ENCODE data around the gene MYO7B. TPM values are rescaled to one million over a fixed set of nuclear protein-coding genes. Genes with fewer than 3 reads are reported as not detected.

Gene MYO7B
- total RNA-seq, 1 donor: under 0.01 TPM

- no peak overlapping the region for H3K4me3 ChIP-seq (ENCODE audit: insufficient read depth, low read length)
- H3K36me3 ChIP-seq (ENCODE audit: insufficient read depth, low read length): no peaks in the 10 kb centered on the region
- H2AFZ ChIP-seq (ENCODE audit: low read length): no peak overlapping the region
- peak overlapping the region; percentile 68 for H3K27ac ChIP-seq (ENCODE audit: low read depth, low read length)
- no peaks in the 10 kb centered on the region for H3K79me2 ChIP-seq (ENCODE audit: insufficient read depth, low read length)
- no peaks in the 10 kb centered on the region for H3K27me3 ChIP-seq (ENCODE audit: insufficient read depth, low read length)
- no peaks in the 10 kb centered on the region for H4K20me1 ChIP-seq (ENCODE audit: insufficient read depth, low read length)
- peak overlapping the region; percentile 33 for H3K4me2 ChIP-seq (ENCODE audit: insufficient read depth, low read length)
- DNase-seq (ENCODE audit: insufficient read length, low spot score, missing footprints): peak; percentile 82
- no peaks in the 10 kb centered on the region for H3K9me3 ChIP-seq (ENCODE audit: low read depth, low read length)
- no peak for TF ChIP-seq CTCF (IDR thresholded peaks at IDR 0.05; ENCODE audit: extremely low read depth, low read depth, low read length)
- H3K4me1 ChIP-seq (ENCODE audit: insufficient read depth, low read length): peaks cover 11% of the 10 kb centered on the region
Measured at GRCh38 chr2:127637236-127637630, 101.8 kb downstream of the MYO7B start.

- H3K36me3 ChIP-seq (ENCODE audit: insufficient read depth, low read length): no peaks in the 10 kb centered on the region
Measured at GRCh38 chr2:127637725-127638252, 102.3 kb downstream of the MYO7B start.

GRCh38 chr2:127638361-127639110, 103.1 kb downstream of the MYO7B start:
- Histone ChIP-seq H2AFZ (ENCODE audit: low read length) (no peak overlapping the region), H4K20me1 (ENCODE audit: insufficient read depth, low read length) (no peaks in the 10 kb centered on the region), H3K4me1 (ENCODE audit: insufficient read depth, low read length) (peaks cover 11% of the 10 kb centered on the region), H3K4me3 (ENCODE audit: insufficient read depth, low read length) (no peak overlapping the region), H3K4me2 (ENCODE audit: insufficient read depth, low read length) (no peak overlapping the region), H3K9me3 (ENCODE audit: low read depth, low read length) (no peaks in the 10 kb centered on the region), H3K79me2 (ENCODE audit: insufficient read depth, low read length) (no peaks in the 10 kb centered on the region), H3K27me3 (ENCODE audit: insufficient read depth, low read length) (no peaks in the 10 kb centered on the region), H3K36me3 (ENCODE audit: insufficient read depth, low read length) (no peaks in the 10 kb centered on the region), H3K27ac (ENCODE audit: low read depth, low read length) (peak overlapping the region; percentile 68)
- no peak for DNase-seq (ENCODE audit: insufficient read length, low spot score, missing footprints)
- TF ChIP-seq CTCF (IDR thresholded peaks at IDR 0.05; ENCODE audit: extremely low read depth, low read depth, low read length): no peak

More at GRCh38 chr2:127637725-127638252, 102.3 kb downstream of the MYO7B start:
- Histone ChIP-seq H3K27ac (ENCODE audit: low read depth, low read length) (peak overlapping the region; percentile 68), H3K4me3 (ENCODE audit: insufficient read depth, low read length) (peak overlapping the region; percentile 22), H2AFZ (ENCODE audit: low read length) (peak overlapping the region; percentile 77), H3K27me3 (ENCODE audit: insufficient read depth, low read length) (no peaks in the 10 kb centered on the region), H4K20me1 (ENCODE audit: insufficient read depth, low read length) (no peaks in the 10 kb centered on the region), H3K4me1 (ENCODE audit: insufficient read depth, low read length) (peaks cover 11% of the 10 kb centered on the region), H3K79me2 (ENCODE audit: insufficient read depth, low read length) (no peaks in the 10 kb centered on the region), H3K9me3 (ENCODE audit: low read depth, low read length) (no peaks in the 10 kb centered on the region), H3K4me2 (ENCODE audit: insufficient read depth, low read length) (peak overlapping the region; percentile 33)
- DNase-seq (ENCODE audit: insufficient read length, low spot score, missing footprints): peak; percentile 100
- TF ChIP-seq CTCF (IDR thresholded peaks at IDR 0.05; ENCODE audit: extremely low read depth, low read depth, low read length): no peak

GRCh38 chr2:127639111-127639474, 103.6 kb downstream of the MYO7B start:
- Histone ChIP-seq H2AFZ (ENCODE audit: low read length) (no peak overlapping the region), H3K27ac (ENCODE audit: low read depth, low read length) (no peak overlapping the region), H3K79me2 (ENCODE audit: insufficient read depth, low read length) (no peaks in the 10 kb centered on the region), H3K4me1 (ENCODE audit: insufficient read depth, low read length) (peaks cover 11% of the 10 kb centered on the region), H3K27me3 (ENCODE audit: insufficient read depth, low read length) (no peaks in the 10 kb centered on the region), H3K36me3 (ENCODE audit: insufficient read depth, low read length) (no peaks in the 10 kb centered on the region), H3K9me3 (ENCODE audit: low read depth, low read length) (no peaks in the 10 kb centered on the region), H3K4me3 (ENCODE audit: insufficient read depth, low read length) (no peak overlapping the region), H3K4me2 (ENCODE audit: insufficient read depth, low read length) (no peak overlapping the region), H4K20me1 (ENCODE audit: insufficient read depth, low read length) (no peaks in the 10 kb centered on the region)
- TF ChIP-seq CTCF (IDR thresholded peaks at IDR 0.05; ENCODE audit: extremely low read depth, low read depth, low read length): no peak
- no peak for DNase-seq (ENCODE audit: insufficient read length, low spot score, missing footprints)
